DOHH2 (cell line): ENCODE data around the gene ANKLE2.

Source experiments
- EZH2phosphoT487 ChIP-seq: fragments of 200-600 bp; sonication (generic); IDR thresholded peaks from 2 replicates; pipeline ENCODE4 v1.6.1; 2017; ENCODE audit warnings: borderline replicate concordance, mild to moderate bottlenecking, antibody characterized with exemption, low read length, moderate library complexity, mixed read lengths
- TF ChIP-seq, protein P1 (sequence below): fragments of 200-600 bp; sonication (generic); IDR thresholded peaks from one replicate; pipeline ENCODE4 v1.5.1; 2014; ENCODE audit warnings: antibody characterized with exemption, mild to moderate bottlenecking, low read depth, low read length; ENCODE audit not compliant: poor library complexity, severe bottlenecking

DNA sequence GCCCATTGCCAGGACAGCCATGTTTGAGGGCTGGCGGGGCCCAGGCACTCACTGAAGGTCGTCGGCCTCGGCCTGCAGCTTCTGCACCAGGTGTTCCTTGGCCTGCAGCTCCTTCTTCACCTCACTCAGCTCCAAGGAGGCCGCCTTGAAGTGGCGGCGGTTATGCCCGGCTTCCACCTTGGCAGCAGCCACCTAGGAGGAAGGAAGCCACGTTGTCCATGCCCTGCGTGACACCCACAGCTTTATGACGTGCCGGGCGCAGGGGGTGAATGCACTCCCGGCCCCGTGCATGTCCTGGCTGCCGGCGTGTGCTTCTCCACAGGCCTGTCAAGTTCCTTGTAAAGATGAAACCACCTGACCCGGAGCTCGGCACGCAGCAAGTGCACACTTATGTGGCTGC is 16.0 kb upstream of the ANKLE2 start:
- TF ChIP-seq, protein P1, sequence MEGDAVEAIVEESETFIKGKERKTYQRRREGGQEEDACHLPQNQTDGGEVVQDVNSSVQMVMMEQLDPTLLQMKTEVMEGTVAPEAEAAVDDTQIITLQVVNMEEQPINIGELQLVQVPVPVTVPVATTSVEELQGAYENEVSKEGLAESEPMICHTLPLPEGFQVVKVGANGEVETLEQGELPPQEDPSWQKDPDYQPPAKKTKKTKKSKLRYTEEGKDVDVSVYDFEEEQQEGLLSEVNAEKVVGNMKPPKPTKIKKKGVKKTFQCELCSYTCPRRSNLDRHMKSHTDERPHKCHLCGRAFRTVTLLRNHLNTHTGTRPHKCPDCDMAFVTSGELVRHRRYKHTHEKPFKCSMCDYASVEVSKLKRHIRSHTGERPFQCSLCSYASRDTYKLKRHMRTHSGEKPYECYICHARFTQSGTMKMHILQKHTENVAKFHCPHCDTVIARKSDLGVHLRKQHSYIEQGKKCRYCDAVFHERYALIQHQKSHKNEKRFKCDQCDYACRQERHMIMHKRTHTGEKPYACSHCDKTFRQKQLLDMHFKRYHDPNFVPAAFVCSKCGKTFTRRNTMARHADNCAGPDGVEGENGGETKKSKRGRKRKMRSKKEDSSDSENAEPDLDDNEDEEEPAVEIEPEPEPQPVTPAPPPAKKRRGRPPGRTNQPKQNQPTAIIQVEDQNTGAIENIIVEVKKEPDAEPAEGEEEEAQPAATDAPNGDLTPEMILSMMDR, result no peak
- no peak for TF ChIP-seq EZH2phosphoT487
